Heart right ventricle (tissue), 16 donors: ENCODE measurements around the gene UIMC1. TPM values are rescaled to one million over a fixed set of nuclear protein-coding genes. Genes with fewer than 3 reads are reported as not detected.

Experiments
- ATAC-seq, 8 donors: fragments of 200-7000 bp; cut with Tn5 transposase; one replicate each; pipeline ENCODE4 v1.9.1; 2020; ENCODE audit warnings: mild to moderate bottlenecking in 8 of 8, moderate library complexity in 8 of 8, moderate number of reproducible peaks in 1 of 8
- DNase-seq, 2 donors: peaks; one replicate each; pipeline ENCODE4 v3.0.0-alpha.2; 2020
- H3K27ac ChIP-seq, 10 donors: fragments of 200-600 bp; sonication (generic) in 2 of 10; one replicate each; pipeline versions ENCODE4 v1.5.0 to v1.8.0; 2020 to 2022; ENCODE audit warnings: mild to moderate bottlenecking in 3 of 10
- H3K27me3 ChIP-seq, 7 donors: fragments of 200-600 bp; one replicate each; pipeline ENCODE4 v1.8.0; 2021 to 2022; ENCODE audit warnings: mild to moderate bottlenecking in 2 of 7
- H3K36me3 ChIP-seq, 9 donors: fragments of 200-600 bp; sonication (generic) in 1 of 9; one replicate each; pipeline versions ENCODE4 v1.5.0 to v1.8.0; 2020 to 2022; ENCODE audit warnings: mild to moderate bottlenecking in 2 of 9
- H3K4me1 ChIP-seq, 9 donors: fragments of 200-600 bp; sonication (generic) in 1 of 9; one replicate each; pipeline versions ENCODE4 v1.5.0 to v1.8.0; 2020 to 2022; ENCODE audit warnings: mild to moderate bottlenecking in 4 of 9
- H3K4me3 ChIP-seq, 10 donors: fragments of 200-600 bp; sonication (generic) in 2 of 10; one replicate each; pipeline versions ENCODE4 v1.5.0 to v1.8.0; 2020 to 2022; ENCODE audit warnings: mild to moderate bottlenecking in 7 of 10, moderate library complexity in 2 of 10
- H3K9me3 ChIP-seq, 11 donors: fragments of 200-600 bp in 10 of 11; sonication (generic) in 2 of 11; one replicate each; pipeline versions ENCODE4 v1.5.0 to v1.8.0; 2013 to 2022; ENCODE audit warnings: mild to moderate bottlenecking in 2 of 11, control low read depth in 1 of 11, moderate library complexity in 1 of 11
- WGBS, 2 donors: extraction: QIAGEN DNeasy Blood & Tissue Kit; methylation state at CpG; one replicate each; pipeline ENCODE4 v1.1.7; 2013; ENCODE audit warnings: inconsistent platforms in 1 of 2; 5-methylcytosine and 5-hydroxymethylcytosine counted together
- intact Hi-C, 10 donors: fragments of 100-400 bp; cut with DNase I; formaldehyde crosslinking; loops; one replicate each; pipeline versions ENCODE4 v1.11.1 to v1.14.2; 2022
- polyA plus RNA-seq, 2 donors: library from polyadenylated mRNA; stranded (reverse); fragments of 200-250 nt; gene quantifications; one replicate each; pipeline ENCODE4 v1.2.3, GENCODE V29; 2013
- total RNA-seq, 10 donors: library from RNA; stranded (reverse); fragmentation: NEBNext Ultra II Directional in 3 of 10; extraction: Animal tissue kit (Norgen Biotek cat#: 25700) in 3 of 10; gene quantifications; one replicate each; pipeline versions ENCODE4 v1.2.1 to v1.2.4, GENCODE V29; 2021 to 2023
- TF ChIP-seq, protein P1 (sequence below), 9 donors: fragments of 200-600 bp; sonication (generic) in 2 of 9; IDR thresholded peaks; one replicate each; pipeline versions ENCODE4 v1.5.0 to v1.8.0; 2021 to 2022; ENCODE audit warnings: antibody characterized with exemption in 9 of 9, mild to moderate bottlenecking in 5 of 9, moderate library complexity in 1 of 9
- donor health status: Arrhythmogenic right ventricular cardiomyopathy.
- donor health status: ischemic (EF 13 %, LVEDD 7.1; RV severe dilation, severe dysfunction).
- donor health status: healthy with polysubstance abuse.
- donor health status: DM: no; HTN: yes; CAD: no.
- donor health status: DM: no; HTN: no; CAD: no.
- donor health status: ischemic (EF 25% LVEDD 6.9; RV normal size, moderate dysfunction).
- donor health status: ischemic (EF 25% LVEDD 5.7; RV mildly dilated, moderate dysfunction).
- donor health status: healthy.
- donor health status: DM: yes; HTN: yes; CAD: no.
- donor health status: Ischemic cardiomyopathy.
- donor health status: ischemic (EF 35%, LVEDD 5.7; RV mildly dilated, moderate dysfunction).
- donor health status: nonischemic (EF 11% LVEDD 7.7; RV severe dilation, severe dysfunction).
- donor health status: DM: yes; HTN: yes; CAD: no.
- donor health status: PGD.
- donor health status: ischemic (EF 29% LVEDD 5.4; RV normal size, mild dysfunction).
- donor health status: nonischemic (EF 23%, LVEDD 6.1; RV moderate dilation, normal function).

Gene UIMC1
- total and polyA plus RNA-seq, 12 donors = 24.0 to 45.5 (median 35.3) TPM

DNA sequence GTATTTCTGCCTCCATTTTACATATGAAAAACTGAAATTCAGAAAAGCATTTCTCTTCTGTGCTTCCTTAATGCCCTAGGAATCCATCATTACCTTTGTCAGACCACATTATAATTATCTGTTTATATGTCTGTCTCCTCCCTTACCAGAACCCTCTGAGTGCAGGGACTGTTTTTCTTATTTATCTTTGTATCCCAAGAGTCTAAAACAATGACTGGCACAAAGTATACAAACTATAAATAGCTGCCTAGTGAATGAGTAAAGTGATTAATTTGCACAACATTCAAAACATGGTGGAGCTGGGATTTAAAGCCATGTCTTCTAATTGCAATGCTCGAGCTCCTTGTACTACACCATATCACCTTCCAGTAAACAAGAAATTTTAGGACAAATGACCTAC, 58.1 kb downstream of the UIMC1 start:
- TF ChIP-seq, protein P1, sequence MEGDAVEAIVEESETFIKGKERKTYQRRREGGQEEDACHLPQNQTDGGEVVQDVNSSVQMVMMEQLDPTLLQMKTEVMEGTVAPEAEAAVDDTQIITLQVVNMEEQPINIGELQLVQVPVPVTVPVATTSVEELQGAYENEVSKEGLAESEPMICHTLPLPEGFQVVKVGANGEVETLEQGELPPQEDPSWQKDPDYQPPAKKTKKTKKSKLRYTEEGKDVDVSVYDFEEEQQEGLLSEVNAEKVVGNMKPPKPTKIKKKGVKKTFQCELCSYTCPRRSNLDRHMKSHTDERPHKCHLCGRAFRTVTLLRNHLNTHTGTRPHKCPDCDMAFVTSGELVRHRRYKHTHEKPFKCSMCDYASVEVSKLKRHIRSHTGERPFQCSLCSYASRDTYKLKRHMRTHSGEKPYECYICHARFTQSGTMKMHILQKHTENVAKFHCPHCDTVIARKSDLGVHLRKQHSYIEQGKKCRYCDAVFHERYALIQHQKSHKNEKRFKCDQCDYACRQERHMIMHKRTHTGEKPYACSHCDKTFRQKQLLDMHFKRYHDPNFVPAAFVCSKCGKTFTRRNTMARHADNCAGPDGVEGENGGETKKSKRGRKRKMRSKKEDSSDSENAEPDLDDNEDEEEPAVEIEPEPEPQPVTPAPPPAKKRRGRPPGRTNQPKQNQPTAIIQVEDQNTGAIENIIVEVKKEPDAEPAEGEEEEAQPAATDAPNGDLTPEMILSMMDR (IDR thresholded peaks at IDR 0.05) = no peak
- Histone ChIP-seq H3K4me3 (no peak overlapping the region), H3K27ac (peak overlapping the region in 4 of 10 donors; percentile 3 to 42 (median 17)), H3K36me3 (peaks cover 0 to 97% (median 26%) of the 10 kb centered on the region in 9 donors), H3K9me3 (no peaks in the 10 kb centered on the region), H3K4me1 (peaks cover 0 to 38% (median 21%) of the 10 kb centered on the region in 9 donors), H3K27me3 (no peaks in the 10 kb centered on the region)
- intact Hi-C loops = loop anchor here in 1 of 10 donors (10.0 kb wide), 1 partner anchor 534 kb away; the partner anchor contains the start of gene CLTB
- WGBS, 2 donors = 47 to 53% methylated on average over 1 of the region's 1 CpG
- ATAC-seq = peak in 3 of 8 donors; percentile 42 to 65 (median 60)
- DNase-seq = no peak

DNA sequence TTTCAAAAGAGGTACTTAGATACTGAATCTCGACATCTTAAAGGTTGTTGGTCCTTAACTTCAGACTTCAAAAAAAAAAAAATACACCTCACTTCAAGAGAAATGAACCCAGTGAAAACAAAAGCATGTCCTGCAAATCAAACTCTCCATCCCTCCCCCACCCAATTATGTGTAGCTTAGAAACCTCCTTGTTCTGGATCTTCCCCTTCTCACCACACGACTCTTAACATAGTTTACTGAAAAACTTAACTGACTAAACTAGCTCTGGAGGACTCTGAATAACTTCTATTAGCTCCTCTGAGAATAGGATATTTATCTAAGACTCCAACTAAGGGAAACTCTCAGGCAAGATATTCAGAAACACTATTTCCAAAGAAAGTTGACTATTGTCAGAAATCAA, 58.7 kb downstream of the UIMC1 start:
- 73 to 74% methylated on average over 2 of the region's 2 CpGs for WGBS, 2 donors
- intact Hi-C loops = loop anchor here in 1 of 10 donors (10.0 kb wide), 1 partner anchor 533 kb away; the partner anchor contains the start of gene CLTB
- H3K36me3 ChIP-seq = peaks cover 0 to 100% (median 26%) of the 10 kb centered on the region in 9 donors

DNA sequence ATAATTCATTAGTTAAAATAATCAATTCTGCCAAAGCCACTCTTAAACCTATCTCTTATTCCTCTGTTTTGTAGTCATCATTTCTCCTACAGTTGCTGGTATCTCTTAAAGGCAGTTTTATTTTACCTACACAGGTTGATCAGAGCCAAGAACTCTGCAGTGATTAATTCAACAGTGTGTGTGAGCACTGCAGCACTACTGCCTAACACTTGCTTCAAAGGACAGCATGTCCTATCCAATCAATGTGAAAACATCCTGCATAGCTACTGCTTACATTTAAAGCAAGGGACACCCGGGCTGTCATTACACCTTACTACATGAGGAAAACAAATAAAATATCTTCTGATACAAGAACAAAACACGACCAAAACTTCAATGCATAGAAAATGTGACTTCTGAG, 62.3 kb downstream of the UIMC1 start:
- H3K27ac ChIP-seq = peak overlapping the region in 2 of 10 donors; percentile 15 to 42
- WGBS, 2 donors = 36 to 40% methylated on average over 2 of the region's 2 CpGs
- no peaks in the 10 kb centered on the region for H3K9me3 ChIP-seq
- peaks cover 0 to 99% (median 27%) of the 10 kb centered on the region in 9 donors for H3K36me3 ChIP-seq
- no peaks in the 10 kb centered on the region for H3K27me3 ChIP-seq
- intact Hi-C loops = loop anchor here in 1 of 10 donors (10.0 kb wide), 1 partner anchor 529 kb away; the partner anchor contains the start of gene CLTB
- DNase-seq (no peak), ATAC-seq (peak in 6 of 8 donors; percentile 44 to 96 (median 76))
- H3K4me1 ChIP-seq = peaks cover 0 to 36% (median 17%) of the 10 kb centered on the region in 9 donors
- TF ChIP-seq, protein P1 (IDR thresholded peaks at IDR 0.05) = no peak
- H3K4me3 ChIP-seq = no peak overlapping the region

More for the DNA sequence above, 58.7 kb downstream of the UIMC1 start:
- TF ChIP-seq, protein P1 (IDR thresholded peaks at IDR 0.05) = no peak
- DNase-seq (no peak), ATAC-seq (no peak)
- Histone ChIP-seq H3K27me3 (no peaks in the 10 kb centered on the region), H3K4me3 (no peak overlapping the region), H3K27ac (peak overlapping the region in 3 of 10 donors; percentile 3 to 42 (median 16)), H3K4me1 (peaks cover 0 to 38% (median 21%) of the 10 kb centered on the region in 9 donors), H3K9me3 (no peaks in the 10 kb centered on the region)

DNA sequence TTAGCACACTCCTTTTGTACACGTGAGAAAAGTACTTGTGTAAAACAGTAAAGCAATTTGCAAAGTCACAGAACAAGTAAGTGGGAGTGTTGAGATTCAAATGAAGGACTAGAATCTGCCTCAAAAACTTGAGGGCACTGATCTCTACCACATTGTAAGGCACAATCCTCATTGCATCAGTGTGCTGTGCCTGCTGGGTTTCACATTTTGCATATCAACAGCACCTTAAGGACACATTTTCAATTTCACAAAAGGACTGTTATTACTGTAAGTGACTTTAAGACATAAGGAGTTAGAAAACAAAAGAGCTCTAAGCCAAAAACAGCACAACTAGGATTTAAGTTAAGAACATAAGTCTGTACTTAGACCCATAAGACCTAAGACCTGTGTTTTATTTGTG, 62.8 kb downstream of the UIMC1 start:
- peak overlapping the region in 1 of 10 donors; percentile 42 for H3K27ac ChIP-seq
- peaks cover 0 to 31% (median 14%) of the 10 kb centered on the region in 9 donors for H3K4me1 ChIP-seq
- WGBS, 2 donors = 59 to 68% methylated on average over 1 of the region's 1 CpG
- H3K9me3 ChIP-seq = no peaks in the 10 kb centered on the region
- DNase-seq (no peak), ATAC-seq (no peak)
- H3K27me3 ChIP-seq = no peaks in the 10 kb centered on the region
- TF ChIP-seq, protein P1 (IDR thresholded peaks at IDR 0.05) = no peak
- no peak overlapping the region for H3K4me3 ChIP-seq
- peaks cover 0 to 99% (median 24%) of the 10 kb centered on the region in 9 donors for H3K36me3 ChIP-seq
- intact Hi-C loops = loop anchor here in 1 of 10 donors (10.0 kb wide), 1 partner anchor 529 kb away; the partner anchor contains the start of gene CLTB
